ENCODE measurements around the gene PMS2. TPM values are rescaled to one million over a fixed set of nuclear protein-coding genes. Genes with fewer than 3 reads are reported as not detected.

PMS2 gene
- polyA plus RNA-seq, 1 experiment: 6.4 TPM

DNA sequence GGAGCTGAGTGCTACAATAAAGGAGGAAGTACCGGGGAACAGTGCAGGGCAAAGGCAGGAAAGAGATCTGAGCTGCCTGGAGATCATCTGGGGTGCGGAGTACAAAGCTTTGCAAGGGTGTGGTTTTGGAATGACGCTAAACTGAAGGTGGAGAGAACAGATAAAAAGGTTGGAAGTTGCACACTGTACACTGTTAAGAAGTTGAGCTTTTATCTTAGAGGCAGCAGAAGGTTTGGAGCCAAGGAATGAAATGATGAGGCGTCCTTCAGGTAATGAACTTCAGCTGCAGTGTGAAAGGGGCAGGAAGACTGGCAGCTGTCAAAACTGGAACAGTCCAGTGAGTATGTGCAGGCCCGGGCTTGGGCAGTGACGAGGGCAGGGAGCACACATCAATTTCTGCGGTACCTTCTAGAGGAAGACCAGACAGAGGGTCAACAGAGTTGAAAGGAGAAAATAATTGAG lies 15.2 kb upstream of the PMS2 start:
- DNase-seq (ENCODE audit: low read depth): no peak
- ChIA-PET CTCF (interaction anchor here (0.6 to 0.7 kb wide), 2 partner anchors 27 to 326 kb away, joined by 3 to 4 read pairs; no protein-coding TSS in a partner anchor), POLR2A (no interaction called here)
- TF ChIP-seq, protein P1, sequence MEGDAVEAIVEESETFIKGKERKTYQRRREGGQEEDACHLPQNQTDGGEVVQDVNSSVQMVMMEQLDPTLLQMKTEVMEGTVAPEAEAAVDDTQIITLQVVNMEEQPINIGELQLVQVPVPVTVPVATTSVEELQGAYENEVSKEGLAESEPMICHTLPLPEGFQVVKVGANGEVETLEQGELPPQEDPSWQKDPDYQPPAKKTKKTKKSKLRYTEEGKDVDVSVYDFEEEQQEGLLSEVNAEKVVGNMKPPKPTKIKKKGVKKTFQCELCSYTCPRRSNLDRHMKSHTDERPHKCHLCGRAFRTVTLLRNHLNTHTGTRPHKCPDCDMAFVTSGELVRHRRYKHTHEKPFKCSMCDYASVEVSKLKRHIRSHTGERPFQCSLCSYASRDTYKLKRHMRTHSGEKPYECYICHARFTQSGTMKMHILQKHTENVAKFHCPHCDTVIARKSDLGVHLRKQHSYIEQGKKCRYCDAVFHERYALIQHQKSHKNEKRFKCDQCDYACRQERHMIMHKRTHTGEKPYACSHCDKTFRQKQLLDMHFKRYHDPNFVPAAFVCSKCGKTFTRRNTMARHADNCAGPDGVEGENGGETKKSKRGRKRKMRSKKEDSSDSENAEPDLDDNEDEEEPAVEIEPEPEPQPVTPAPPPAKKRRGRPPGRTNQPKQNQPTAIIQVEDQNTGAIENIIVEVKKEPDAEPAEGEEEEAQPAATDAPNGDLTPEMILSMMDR (IDR thresholded peaks at IDR 0.05; ENCODE audit: insufficient read depth, low read depth, low read length): no peak
- Histone ChIP-seq H3K4me3 (ENCODE audit: low read depth, low read length) (no peak overlapping the region), H3K36me3 (ENCODE audit: control insufficient read depth, insufficient read depth, low read length) (peaks cover 39% of the 10 kb centered on the region), H3K27me3 (ENCODE audit: control insufficient read depth, insufficient read depth, low read length) (no peaks in the 10 kb centered on the region)

DNA sequence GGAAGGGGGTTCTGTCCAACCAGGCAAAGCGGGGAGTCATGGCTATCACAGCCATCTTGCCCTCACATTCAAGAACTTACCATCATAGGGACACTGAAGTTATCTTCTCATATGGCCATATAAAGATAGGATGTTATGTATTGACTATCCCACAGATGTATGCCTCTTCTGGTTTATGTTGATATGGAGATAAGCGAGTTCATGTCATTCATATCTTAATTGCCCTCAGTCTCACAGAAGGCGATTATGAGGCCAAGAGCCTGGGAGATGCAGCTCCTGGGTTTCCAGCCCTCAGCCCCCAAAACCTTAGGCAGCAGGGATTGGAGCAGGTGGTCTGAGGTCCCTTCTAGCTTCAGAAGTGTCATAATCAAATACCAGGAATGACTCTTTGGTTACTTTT lies 13.9 kb upstream of the PMS2 start:
- POLR2A ChIA-PET: no interaction called here
- no peak overlapping the region for H3K4me3 ChIP-seq (ENCODE audit: low read depth, low read length)
- TF ChIP-seq, protein P1 (IDR thresholded peaks at IDR 0.05; ENCODE audit: insufficient read depth, low read depth, low read length): no peak
- CTCF ChIA-PET: no interaction called here
- no peaks in the 10 kb centered on the region for H3K27me3 ChIP-seq (ENCODE audit: control insufficient read depth, insufficient read depth, low read length)
- no peak for DNase-seq (ENCODE audit: low read depth)
- H3K36me3 ChIP-seq (ENCODE audit: control insufficient read depth, insufficient read depth, low read length): peaks cover 34% of the 10 kb centered on the region

DNA sequence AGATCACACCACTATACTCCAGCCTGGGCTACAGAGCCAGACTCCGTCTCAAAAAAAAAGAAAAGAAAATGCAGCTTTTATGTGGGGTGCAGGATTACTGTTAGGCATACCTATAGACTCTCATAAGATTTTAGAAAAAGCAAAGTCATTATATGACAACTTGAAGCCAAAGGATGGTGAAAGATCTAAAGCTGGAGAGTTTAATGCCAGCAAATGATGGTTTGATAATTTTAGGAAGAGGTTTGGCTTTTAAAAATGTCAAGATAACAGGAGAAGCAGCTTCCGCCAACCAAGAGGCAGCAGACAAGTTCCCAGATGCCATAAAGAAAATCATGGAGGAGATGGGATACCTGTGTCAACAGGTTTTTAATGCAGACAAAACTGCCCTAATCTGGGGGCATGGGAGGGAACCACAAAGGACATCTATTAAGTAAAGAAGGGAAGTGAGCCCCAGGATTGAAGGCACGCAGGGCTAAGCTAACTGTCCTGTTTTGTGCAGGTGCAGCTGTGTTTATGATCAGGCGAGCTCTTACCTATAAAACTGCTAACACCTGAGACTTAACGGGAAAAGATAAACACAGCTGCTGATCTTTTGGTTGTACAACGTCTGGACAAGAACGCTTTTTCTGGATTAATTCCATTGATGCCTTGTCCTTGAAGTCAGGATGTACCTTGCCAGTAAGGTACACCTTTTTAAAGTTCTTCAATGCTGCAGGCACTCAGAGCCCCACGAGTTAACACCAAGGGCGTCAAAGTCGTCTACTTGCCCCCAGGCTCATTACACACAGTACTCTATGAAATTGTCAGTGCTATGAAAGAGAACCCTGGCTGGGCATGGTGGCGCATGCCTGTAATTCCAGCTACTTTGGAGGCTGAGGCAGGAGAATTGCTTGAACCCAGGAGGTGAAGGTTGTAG lies 11.8 kb upstream of the PMS2 start:
- H3K36me3 ChIP-seq (ENCODE audit: control insufficient read depth, insufficient read depth, low read length): peaks cover 21% of the 10 kb centered on the region
- POLR2A ChIA-PET: no interaction called here
- H3K27me3 ChIP-seq (ENCODE audit: control insufficient read depth, insufficient read depth, low read length): no peaks in the 10 kb centered on the region
- TF ChIP-seq, protein P1 (IDR thresholded peaks at IDR 0.05; ENCODE audit: insufficient read depth, low read depth, low read length): no peak
- CTCF ChIA-PET: interaction anchor here (0.9 to 1.3 kb wide), 2 partner anchors 23 to 139 kb away, joined by 3 to 9 read pairs; no protein-coding TSS in a partner anchor
- DNase-seq (ENCODE audit: low read depth): no peak
- no peak overlapping the region for H3K4me3 ChIP-seq (ENCODE audit: low read depth, low read length)

DNA sequence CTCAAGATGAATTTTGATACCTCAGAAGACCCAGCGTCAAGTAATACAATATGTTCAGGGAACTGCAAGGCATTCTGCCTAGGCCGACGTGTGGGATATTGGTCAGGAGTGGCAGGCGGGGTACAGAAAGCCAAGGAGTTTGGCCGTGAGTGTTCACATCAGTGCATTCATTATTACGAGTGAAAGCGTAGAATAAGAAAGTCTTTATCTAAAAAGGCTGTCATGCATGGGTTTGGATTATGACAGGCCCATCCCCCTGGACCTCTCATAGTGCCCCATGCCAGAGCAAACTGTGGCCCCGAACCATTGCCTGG lies 7.8 kb upstream of the PMS2 start:
- H3K27me3 ChIP-seq (ENCODE audit: control insufficient read depth, insufficient read depth, low read length): no peaks in the 10 kb centered on the region
- POLR2A ChIA-PET: no interaction called here
- DNase-seq (ENCODE audit: low read depth): no peak
- CTCF ChIA-PET: no interaction called here
- H3K36me3 ChIP-seq (ENCODE audit: control insufficient read depth, insufficient read depth, low read length): peaks cover 6% of the 10 kb centered on the region
- TF ChIP-seq, protein P1 (IDR thresholded peaks at IDR 0.05; ENCODE audit: insufficient read depth, low read depth, low read length): no peak
- H3K4me3 ChIP-seq (ENCODE audit: low read depth, low read length): no peak overlapping the region

DNA sequence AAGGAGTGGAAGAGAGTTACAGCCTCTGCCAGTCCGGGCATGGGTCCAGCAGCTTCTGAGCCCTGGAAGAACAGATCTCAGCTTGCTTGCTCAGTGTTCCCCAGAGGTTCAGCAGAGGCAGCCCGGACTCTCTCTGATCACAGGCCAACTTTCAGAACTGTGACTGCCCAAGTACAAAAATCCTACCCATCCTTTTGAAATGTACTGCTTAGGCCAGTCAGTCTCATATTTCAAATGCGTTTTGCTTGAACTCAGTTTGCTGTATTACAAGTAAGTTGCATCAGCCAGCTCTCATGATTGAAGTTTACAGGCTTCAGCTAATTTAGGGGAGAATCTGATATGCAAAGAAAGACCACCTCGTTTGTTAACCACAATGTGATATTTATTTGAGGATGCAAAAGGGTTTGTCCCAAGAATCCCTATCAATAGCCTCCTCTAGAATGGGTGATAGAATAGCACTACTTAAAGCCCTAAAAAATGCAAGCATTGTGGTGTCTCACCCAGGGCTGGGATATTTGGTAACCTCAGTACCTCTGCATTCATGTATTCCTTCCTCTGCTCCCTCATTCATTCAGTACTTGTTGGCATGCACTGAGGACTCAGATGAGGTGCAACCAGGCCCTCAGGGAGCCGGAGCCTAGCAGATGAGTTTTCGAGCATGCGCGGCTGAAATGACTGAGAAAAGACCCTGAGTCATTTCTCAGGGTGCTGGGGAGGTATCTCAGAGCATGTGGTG lies 7.2 kb upstream of the PMS2 start:
- CTCF ChIA-PET: interaction anchor here (1.0 kb wide), 1 partner anchor 308 kb away, joined by 3 read pairs; no protein-coding TSS in a partner anchor
- H3K4me3 ChIP-seq (ENCODE audit: low read depth, low read length): no peak overlapping the region
- POLR2A ChIA-PET: no interaction called here
- no peaks in the 10 kb centered on the region for H3K27me3 ChIP-seq (ENCODE audit: control insufficient read depth, insufficient read depth, low read length)
- TF ChIP-seq, protein P1 (IDR thresholded peaks at IDR 0.05; ENCODE audit: insufficient read depth, low read depth, low read length): no peak
- DNase-seq (ENCODE audit: low read depth): peak; percentile 75
- peaks cover 5% of the 10 kb centered on the region for H3K36me3 ChIP-seq (ENCODE audit: control insufficient read depth, insufficient read depth, low read length)
